Measurements from ENCODE around the gene MREG.
A peak's percentile ranks its signal among the peaks of the same experiment; 100 is the strongest.

MREG gene, protein sequence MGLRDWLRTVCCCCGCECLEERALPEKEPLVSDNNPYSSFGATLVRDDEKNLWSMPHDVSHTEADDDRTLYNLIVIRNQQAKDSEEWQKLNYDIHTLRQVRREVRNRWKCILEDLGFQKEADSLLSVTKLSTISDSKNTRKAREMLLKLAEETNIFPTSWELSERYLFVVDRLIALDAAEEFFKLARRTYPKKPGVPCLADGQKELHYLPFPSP

DNA sequence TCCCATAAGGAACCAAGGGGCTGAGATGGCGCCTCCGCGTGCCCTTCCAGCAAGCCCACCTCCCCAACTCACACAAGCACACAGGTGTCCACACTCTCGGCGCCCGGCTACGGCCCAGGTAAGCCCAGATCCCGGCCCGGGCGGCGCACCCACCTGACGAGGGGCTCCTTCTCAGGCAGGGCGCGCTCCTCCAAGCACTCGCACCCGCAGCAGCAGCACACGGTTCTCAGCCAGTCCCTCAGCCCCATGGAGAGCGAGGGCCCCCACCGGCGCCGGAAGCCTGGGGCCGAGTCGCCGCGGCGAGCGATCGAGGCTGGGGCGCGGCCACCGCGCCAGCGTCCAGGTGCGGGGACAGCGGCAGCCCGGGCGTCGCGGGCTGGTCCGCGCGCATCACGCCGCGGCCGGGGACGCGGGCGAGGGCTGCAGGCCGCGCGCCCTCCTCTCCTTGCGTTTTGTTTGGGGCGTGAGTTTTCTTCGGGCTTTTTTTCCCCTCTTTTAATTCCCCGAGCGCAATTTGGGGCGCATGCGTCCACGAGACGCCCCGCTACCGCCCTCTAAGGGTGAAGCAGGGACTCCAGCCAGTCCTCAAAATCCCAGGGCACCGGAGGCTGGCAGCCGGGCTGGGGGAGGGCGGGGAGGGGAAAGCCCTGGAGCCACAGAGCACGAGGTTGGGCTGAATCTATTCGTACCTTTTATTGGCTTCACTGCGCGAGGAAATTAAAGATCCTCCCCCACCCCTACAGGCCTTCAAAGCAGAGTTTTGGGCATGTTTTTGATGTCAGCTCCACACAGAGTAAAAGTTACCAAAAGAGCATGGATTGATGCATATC is at the start of gene MREG:
Gene MREG (minus strand): TSS at position 472 of the 830 bp plus-strand sequence. CDS start 224 bp downstream, at position 248.
- peak; percentile 93 to 96 (median 96) for DNase-seq

DNA sequence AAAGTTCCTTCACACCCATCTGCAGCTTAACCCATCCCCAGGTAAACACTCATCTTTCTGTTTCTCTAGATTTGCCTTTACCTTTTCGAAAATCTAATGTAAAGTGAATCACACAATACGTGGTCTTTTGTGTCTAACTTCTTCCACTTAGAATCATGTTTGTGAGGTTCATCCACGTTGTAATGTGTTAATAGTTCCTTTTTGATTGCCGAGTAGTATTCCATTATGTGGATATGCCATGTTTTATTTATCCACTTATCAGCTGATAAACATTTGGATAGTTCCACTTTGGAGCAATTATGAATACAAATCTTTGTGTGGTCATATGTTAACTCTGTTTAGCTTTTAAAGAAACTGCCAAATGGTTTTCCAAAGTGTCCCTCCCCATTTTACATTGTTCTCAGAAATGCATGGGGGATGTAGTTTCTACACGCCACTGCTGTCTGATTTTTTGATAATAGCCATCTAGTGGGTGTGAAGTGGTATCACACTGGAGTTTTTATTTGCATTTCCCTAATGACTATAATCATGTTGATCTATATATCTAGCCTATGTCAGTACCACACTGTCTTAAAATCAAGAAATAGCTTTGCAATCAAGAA is 46.0 kb upstream of the MREG start:
- peak in 1 of 3 donors; percentile 17 for DNase-seq

DNA sequence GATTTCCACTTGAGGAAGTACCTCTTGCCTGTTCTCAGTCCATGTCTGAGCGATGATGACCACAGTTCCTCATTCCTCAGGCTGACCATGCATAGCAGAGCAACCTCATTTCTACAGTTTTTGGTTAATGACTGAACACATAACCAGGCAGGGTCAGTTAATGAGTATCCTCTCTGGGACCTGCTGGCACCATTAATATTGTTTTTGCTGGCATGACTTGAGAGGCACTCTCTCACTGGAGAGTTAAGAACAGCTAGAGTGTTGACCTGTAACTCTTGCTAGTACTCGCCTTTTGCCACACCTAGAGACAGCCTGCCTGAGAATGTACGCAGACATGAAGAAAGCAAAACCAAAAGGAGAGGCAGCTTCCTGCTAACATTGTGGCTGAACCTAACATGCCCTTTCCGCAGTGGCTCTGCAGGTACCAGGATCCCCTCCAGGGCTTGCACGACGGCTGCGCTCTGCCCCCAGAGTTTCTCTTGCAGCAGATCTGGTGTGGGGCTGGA is 44.4 kb upstream of the MREG start:
- peak; percentile 62 to 79 (median 76) for DNase-seq

DNA sequence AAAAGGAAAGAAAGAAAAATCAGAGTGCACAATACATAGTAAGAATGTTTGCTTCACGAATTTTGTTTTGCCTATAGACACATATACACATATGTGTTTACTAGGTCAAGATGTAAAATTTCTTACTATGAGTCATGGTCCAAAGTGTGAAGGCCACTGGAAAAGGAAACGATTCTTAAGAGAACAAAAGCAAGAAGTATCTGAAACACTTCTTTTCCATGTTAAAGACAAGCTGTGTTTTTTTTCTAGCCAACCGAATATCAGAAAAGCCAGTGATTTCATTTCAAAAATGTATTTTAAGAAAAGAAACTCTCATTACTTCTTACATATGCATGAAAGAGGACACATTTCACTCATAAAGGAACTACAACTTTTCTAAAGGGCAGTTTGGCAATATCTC is 43.4 kb upstream of the MREG start:
- peak in 2 of 3 donors; percentile 17 to 41 for DNase-seq

DNA sequence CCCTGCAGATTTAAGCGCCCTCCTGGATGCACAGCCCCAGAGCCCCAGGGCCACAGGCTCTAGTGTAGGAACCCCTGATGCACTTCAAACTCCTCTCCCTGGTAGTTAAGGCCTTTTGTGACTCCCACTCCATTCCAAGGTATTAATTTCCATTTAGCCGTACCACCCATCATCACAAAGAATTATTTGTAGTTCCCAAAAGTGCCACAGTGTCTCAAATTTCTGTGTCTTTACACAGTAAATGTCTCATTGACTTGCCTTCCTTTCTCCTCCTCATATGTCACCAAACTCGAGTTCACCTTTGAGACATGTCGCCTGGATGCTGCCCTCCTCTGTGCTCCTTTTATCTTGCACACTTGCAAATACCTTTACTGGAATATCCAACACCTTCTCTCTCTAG is 42.3 kb upstream of the MREG start:
- DNase-seq: no peak

DNA sequence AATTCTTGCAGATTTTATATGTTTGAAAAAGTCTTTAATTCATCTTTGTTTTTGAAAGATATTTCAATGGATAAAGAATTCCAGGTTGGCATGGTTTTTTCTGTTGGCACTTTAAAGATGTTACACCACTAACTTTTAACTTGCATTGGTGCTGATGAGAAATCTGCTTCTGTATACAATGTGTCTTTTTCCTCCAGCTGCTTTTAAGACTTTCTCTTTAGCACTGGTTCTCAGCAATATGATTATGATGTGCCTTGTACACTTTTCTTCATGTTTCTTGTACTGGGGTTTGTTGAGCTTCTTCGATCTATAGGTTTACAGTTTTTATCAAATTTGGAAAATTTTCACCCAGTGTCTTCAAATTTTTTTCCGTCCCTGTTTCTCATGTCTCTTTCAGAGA is 39.1 kb upstream of the MREG start:
- no peak for DNase-seq

DNA sequence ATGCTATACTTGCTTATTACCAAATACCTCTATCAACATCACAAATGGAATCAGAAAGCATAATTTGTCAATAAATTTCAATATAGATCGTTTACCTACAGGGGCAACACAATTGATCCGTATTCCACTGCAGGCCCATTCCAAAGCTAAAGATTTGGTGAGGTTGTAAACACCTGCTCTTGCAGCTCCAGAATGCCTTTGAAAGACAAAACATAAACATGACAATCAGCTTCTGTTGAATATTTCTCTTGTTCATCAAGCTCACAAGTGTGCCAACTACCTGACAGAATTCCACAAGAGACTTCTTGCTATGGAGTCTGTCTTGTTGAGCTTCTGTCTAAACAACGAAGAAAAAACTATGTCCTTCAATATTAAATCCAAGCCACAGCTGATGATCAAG is 38.0 kb upstream of the MREG start:
- no peak for DNase-seq

DNA sequence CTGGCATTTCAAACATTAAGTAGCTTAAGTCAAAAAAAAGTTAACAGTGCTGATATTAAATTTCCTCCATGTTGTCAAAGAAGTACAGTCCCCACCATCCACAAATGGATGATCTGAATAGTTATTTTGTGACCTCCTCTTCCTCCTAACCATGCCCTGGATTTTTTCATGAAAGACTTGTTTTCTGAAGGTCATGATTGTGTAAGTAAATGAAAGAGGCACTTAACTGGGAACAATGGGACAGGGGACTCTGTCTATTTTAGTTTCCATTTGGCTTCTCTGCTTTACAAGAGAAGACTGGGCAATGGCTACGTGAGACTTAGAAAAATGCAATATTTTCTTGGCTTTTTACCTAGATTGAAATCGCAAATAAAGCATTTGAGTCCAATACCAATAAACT is 36.1 kb upstream of the MREG start:
- DNase-seq: no peak

DNA sequence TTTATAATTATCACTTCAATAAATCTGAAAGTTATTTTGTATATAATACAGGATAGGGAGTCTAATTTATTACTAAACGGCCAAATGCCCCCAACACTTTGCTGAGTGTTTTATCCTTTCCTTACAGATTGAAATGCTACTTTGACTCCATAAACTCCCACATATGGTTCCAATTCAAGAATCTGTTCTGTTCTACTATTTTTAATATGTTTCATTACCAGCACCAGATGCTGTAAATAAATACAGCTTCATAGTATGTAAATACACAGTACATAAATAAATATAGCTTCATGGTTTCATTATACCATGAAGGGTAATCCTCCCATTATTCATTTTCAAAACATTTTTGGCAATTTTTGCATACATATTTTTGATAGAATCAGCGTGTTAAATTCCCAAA is 34.0 kb upstream of the MREG start:
- DNase-seq: no peak

DNA sequence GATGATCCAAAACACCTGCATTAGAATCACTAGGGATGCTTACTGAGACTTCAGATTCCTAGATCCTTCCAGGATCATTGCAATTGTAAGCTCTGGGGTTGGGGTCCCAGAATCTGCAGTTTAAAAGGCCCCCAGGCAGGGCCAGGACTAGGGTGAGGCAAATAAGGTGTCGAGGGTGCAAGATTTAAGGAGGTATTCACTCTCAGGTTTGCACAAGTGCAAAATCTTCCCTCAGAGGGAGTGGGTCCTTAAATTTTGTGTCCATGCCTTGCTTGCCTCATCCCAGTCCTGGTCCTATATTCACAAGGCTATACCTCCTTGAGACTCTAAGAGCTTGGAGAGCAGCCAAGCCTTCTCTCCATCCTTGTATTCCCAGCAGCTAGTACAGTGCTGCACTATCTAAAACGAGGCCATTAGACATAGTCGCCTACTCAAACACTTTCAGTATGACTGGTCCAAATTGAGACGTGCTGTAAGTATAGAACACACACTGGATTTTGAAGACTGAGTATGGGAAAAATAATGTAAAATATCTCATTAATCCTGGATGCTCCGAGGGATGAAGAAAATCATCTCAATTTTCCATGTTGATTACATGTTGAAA is 31.6 kb upstream of the MREG start:
- DNase-seq: no peak

DNA sequence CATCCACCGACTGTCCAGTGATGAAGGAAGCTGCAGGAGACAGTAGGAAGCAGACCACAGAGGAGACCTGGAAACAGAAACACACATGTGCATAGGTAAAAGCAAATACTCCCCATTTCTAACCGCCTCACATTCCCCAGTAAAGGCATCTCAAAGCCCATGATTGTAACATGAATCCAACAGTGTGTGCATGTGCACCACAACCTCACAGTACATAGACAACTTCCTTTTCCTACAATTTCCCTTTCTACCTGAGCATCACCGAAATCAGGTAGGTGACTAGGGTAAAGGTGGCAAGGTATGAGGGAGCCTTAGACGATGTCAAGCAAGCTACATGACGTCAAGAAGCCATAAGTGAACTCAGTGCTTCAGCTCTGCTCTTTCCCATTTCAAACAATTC is 30.6 kb upstream of the MREG start:
- DNase-seq: no peak

DNA sequence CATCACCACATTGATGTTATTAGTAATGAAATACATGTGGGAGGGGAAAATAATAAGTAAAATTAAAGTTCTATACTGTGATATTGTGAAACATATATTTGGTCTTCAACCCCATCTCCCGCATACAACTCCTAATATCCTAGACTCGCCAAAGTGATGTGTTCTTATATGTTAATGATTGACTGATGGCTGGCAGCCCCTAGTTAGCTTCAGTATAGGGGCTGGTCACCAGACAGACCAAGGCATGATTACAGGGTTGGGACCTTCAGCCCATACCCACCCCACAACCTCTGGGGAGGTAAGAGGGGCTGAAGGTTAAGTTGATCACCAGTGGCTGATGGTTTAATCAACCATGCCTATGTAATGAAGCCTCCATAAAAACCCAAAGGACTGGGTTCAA is 28.1 kb upstream of the MREG start:
- DNase-seq: no peak

DNA sequence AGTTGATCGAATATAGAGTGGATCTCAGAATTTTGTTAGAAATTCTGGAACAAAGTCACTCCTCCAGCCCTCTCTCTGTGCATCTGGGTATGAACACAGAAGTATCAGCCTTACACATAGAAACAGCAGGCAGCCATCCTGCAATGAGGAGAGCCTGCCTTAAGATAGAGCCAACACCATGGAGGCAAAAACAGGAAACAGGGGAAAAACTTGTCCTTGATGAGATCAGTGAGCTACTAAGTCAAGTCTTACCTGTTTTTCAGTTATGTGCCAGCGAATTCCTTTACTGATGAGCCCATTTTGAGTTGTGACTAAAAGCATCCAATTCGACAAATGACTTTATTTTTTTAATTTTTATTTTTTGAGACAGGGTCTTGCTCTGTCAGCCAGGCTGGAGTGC is 26.6 kb upstream of the MREG start:
- DNase-seq: no peak

DNA sequence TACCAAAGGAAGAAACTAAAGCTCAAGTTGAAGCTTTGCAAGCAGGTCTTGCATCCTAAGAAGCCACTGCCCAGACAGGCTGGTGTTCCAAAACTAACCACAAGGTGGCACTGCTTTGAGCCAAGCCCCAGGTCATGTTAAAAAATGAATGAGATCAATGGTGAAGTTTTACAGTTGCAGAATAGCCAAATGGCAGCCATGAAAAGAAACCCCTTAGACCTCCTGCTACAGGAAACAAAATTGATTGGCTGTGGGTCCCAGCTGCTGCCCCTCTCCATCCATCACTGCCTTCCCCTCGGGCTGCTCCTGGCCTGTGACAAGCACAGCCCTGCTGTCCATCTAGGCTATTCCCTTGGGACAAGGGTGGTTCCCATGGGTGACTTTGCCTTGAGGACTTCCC is 20.7 kb upstream of the MREG start:
- DNase-seq: peak; percentile 78 to 80 (median 78)

DNA sequence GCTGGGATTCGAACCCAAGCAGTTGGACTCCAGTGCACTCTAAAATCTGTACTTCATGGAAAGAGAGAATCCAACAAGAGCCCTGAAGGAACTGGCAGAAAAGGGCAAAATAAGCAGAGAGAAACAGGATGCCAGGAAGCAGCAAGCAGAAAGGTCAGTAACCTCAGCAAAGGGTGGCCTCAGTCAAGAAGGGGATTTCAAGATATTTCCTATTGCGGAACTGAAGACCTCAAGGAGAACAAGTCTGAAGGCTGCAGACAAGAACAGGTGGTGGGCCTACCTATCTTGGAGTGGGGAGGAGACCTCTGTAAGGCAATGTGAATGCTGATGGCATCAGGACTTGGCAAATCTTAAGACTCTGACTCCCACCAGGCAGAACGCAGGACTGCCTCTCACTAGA is 20.1 kb upstream of the MREG start:
- no peak for DNase-seq

DNA sequence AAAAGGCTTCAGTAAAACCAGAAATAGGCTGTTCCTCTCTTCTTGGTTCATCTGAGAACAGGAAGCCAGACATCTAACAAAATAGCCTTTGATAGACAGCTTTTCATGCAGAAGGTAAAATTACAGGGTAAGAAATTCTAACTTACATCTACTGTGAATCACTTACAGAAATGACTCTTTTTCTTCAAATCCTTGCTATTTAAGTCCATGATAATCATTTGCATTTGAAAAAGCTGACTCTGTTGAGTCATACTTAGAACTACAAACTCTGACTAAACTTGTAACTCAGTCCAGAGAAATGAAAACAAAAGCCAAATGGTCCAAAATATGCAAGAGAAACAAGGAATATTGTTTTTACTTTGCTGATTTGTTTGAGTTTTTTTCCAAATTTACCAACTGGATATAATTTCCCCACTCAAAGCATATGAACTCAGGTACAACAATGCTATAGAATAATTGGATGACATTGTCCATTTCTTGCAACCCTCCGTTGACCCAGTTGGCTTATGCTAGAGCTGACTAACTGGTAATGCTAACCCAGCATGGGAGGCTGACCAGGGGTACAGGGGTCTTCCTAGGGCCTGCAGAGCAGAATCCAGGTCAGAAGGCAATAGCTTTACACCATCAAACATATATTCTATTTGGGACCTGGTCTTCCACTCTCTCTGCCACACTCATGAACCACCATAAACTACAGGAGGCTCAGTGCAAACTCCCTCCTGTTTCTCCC is 18.8 kb upstream of the MREG start:
- DNase-seq: peak; percentile 20 to 76 (median 51)

DNA sequence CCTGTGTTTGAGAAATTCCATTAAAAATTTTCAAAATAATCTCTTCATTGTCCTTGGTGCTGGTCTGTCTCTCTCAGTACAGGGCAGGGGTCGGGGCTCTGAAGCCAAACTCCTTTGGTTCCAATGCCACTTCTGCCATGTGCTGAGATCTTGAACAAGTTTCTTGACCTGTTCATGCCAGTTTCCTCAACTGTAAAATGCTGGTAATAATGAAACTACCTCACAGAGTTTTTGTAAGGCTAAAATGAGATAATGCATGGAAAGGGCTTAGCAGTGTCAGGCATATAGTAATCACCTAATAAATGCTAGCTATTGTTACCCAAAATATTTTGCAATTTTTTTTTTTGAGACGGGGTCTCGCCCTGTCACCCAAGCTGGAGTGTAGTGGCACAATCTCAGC is 16.9 kb upstream of the MREG start:
- no peak for DNase-seq

DNA sequence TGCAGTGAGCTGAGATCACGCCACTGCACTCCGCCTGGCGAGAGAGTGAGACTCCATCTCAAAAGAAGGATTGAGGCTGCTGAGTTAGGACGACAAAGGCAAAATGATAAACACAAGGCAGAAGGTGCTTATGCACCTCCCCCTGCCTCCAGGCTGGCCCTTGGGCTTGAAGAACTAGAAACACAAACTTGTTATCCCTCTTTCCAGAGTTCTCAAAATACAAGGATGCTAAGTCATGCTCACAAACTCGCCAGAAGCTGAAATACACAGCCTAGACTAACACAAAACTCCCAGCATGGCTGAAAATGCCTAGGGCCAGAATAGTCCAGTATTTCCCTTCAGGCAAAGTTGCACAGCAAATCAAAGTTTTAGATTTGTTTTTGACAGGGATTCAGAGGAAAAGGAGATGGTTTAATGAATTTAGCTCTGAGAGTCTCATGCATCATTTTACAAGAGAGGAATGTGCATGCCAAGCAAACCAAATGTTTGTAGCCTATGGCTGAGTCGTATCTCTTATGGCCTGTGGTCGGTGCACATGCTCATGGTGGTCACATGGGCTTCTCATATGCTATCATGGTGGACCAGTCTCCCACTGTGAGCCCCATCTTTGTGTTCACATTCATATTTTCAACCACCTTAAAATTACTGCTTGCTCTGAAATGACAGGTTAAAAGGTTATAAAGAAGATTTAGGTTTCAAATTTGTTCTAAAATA is 16.2 kb upstream of the MREG start:
- no peak for DNase-seq

DNA sequence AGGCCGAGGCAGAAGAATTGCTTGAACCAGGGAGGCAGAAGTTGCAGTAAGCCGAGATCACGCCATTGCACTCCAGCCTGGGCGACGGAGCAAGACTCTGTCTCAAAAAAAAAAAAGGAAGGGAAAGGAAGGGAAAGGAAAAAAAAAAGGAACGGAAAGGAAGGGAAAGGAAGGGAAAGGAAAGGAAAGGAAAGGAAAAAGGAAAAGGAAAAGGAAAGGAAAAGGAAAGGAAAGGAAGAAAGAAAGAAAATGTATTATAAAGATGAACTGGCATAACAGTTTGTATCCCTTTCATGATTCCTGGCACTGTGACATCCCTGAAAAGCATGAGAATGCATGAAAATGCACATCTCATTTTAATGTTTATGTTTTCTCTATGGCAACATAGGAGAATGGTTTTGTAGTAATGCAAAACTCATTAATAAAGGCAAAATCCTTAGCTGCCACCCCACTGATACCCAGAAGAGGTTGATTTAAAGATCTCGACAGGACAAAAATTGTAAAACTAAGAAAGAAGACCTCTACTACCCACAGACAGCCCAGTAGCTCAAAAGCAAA is 11.5 kb upstream of the MREG start:
- DNase-seq: no peak

DNA sequence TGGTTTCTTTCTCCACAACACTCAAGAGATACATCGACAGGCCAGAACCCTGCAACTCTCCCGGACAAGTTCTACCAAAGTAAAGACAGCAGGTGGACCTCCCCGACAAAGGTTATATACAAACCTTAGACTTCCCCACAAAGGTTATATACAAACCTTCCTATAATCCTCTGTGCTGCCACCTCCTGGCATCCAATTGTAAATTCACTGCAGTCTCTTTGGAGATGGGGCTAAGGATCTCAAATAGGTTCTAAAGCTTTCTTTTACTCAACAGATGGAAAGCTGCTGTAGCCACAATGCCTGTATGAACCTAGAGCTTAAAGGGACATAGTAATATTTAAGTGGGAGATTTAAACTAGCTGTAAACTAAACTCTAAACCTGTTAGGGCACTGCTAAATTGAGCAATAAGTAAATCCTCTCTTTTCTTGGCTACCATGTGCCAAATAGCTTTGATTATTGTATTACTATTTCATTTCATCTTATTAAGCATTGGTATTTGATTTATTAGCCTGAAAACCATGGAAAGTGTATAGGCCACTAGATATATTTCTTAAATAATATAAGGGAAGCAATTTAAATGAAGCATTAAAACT is 9.8 kb upstream of the MREG start:
- peak; percentile 72 to 76 (median 76) for DNase-seq

Data from suppressor macrophage treated with lipopolysaccharide for 1 hour (primary cell).